HCT116 (cell line): ENCODE results near the gene CYP4F11. TPM values are rescaled to one million over a fixed set of nuclear protein-coding genes. Genes with fewer than 3 reads are reported as not detected.

Experiments
- ATAC-seq: fragments of 200-7000 bp; cut with Tn5 transposase; 2 replicates; pipeline ENCODE4 v1.9.1; 2020; ENCODE audit warnings: mild to moderate bottlenecking, moderate library complexity
- BruUV-seq: library from RNA; stranded (reverse); fragments of 400-500 nt; replicated peaks from 2 replicates; lab custom pipeline; 2021; lab: Mats Ljungman, UMichigan
- CTCF ChIA-PET: fragments of 300-600 bp; sonication (Branson Sonifier 250); formaldehyde crosslinking; loops from one replicate; lab custom pipeline; 2021; ENCODE audit warnings: antibody characterized with exemption; lab: Charles Lee
- POLR2A ChIA-PET: fragments of 300-600, 350-600 bp; sonication (Branson Sonifier 250); formaldehyde crosslinking; loops from one replicate; lab custom pipeline; 2021; ENCODE audit warnings: antibody characterized with exemption; lab: Charles Lee
- RAD21 ChIA-PET, 2 experiments: fragments of 300-600 bp; sonication (Branson Sonifier 250); formaldehyde crosslinking; loops; one replicate each; lab custom pipeline; 2023; ENCODE audit warnings: low total read pairs in 2 of 2; ENCODE audit not compliant: uncharacterized antibody in 2 of 2, unreplicated experiment in 2 of 2, low non-redundant PET in 1 of 2; lab: Charles Lee
- DNase-seq: peaks from one replicate; pipeline ENCODE4 v3.0.0-alpha.2; 2010; ENCODE audit warnings: low read depth, low spot score
- H2AFZ ChIP-seq: fragments of 200-600 bp; shearing (Covaris generic), sonication (generic); 2 replicates; pipeline ENCODE4 v1.6.1; 2017; ENCODE audit warnings: low read depth, mixed run types, mixed read lengths, antibody characterized with exemption, low read length; ENCODE audit not compliant: poor library complexity, severe bottlenecking
- H3K27ac ChIP-seq: 2 replicates; pipeline ENCODE4 v1.5.1; 2012; ENCODE audit warnings: low read depth, low read length
- H3K27me3 ChIP-seq: fragments of 200-600 bp; sonication (generic); 2 replicates; pipeline ENCODE4 v1.6.1; 2016; ENCODE audit warnings: mixed run types, low read length, mixed read lengths; ENCODE audit not compliant: insufficient read depth
- H3K36me3 ChIP-seq, 2 experiments: fragments of 200-500 bp in 1 of 2; fragments of 200-600 bp in 1 of 2; sonication (Bioruptor generic) in 1 of 2; sonication (generic) in 1 of 2; 2 replicates each; pipeline versions ENCODE4 v1.5.1 to v1.6.1; 2014 to 2016; ENCODE audit warnings: low read length in 2 of 2, inconsistent platforms in 1 of 2, mixed read lengths in 1 of 2, mixed run types in 1 of 2; ENCODE audit not compliant: insufficient read depth in 2 of 2, control insufficient read depth in 1 of 2
- H3K4me1 ChIP-seq, 2 experiments: fragments of 200-600 bp in 1 of 2; sonication (generic) in 1 of 2; 2 replicates each; pipeline versions ENCODE4 v1.5.1 to v1.6.1; 2012 to 2017; ENCODE audit warnings: low read length in 2 of 2, inconsistent platforms in 1 of 2, mild to moderate bottlenecking in 1 of 2, mixed read lengths in 1 of 2, mixed run types in 1 of 2, moderate library complexity in 1 of 2; ENCODE audit not compliant: insufficient read depth in 2 of 2, control insufficient read depth in 1 of 2
- H3K4me2 ChIP-seq: fragments of 200-600 bp; sonication (generic); 2 replicates; pipeline ENCODE4 v1.6.1; 2017; ENCODE audit warnings: mixed run types, low read length, mixed read lengths
- H3K4me3 ChIP-seq, 2 experiments: fragments of 200-600 bp in 1 of 2; sonication (generic) in 1 of 2; replicated peaks in 1 of 2; 2 replicates each; pipeline ENCODE4 v1.5.1; 2011 to 2016; ENCODE audit warnings: low read length in 2 of 2, control low read depth in 1 of 2, low read depth in 1 of 2, mild to moderate bottlenecking in 1 of 2, mixed read lengths in 1 of 2, mixed run types in 1 of 2
- H3K79me2 ChIP-seq: fragments of 200-600 bp; sonication (generic); 2 replicates; pipeline ENCODE4 v1.6.1; 2017; ENCODE audit warnings: mild to moderate bottlenecking, mixed run types, low read length, moderate library complexity, mixed read lengths; ENCODE audit not compliant: insufficient read depth
- H3K9ac ChIP-seq: fragments of 200-600 bp; sonication (generic); 2 replicates; pipeline ENCODE4 v1.6.1; 2016; ENCODE audit warnings: low read length, mixed read lengths
- H3K9me2 ChIP-seq: fragments of 200-600 bp; sonication (generic), shearing (Covaris generic); 2 replicates; pipeline ENCODE4 v1.6.1; 2017; ENCODE audit warnings: mixed run types, mild to moderate bottlenecking, moderate library complexity; ENCODE audit not compliant: insufficient read depth
- H3K9me3 ChIP-seq, 2 experiments: fragments of 200-500 bp in 1 of 2; fragments of 200-600 bp in 1 of 2; sonication (Bioruptor generic) in 1 of 2; sonication (generic) in 1 of 2; 2 replicates each; pipeline ENCODE4 v1.6.1; 2014 to 2017; ENCODE audit warnings: low read length in 2 of 2, mixed read lengths in 2 of 2, inconsistent platforms in 1 of 2, low read depth in 1 of 2, mild to moderate bottlenecking in 1 of 2, mixed run types in 1 of 2, moderate library complexity in 1 of 2; ENCODE audit not compliant: control insufficient read depth in 1 of 2, insufficient read depth in 1 of 2
- H4K20me1 ChIP-seq: fragments of 200-600 bp; sonication (generic), shearing (Covaris generic); 2 replicates; pipeline ENCODE4 v1.6.1; 2017; ENCODE audit warnings: mixed run types, mild to moderate bottlenecking, moderate library complexity; ENCODE audit not compliant: insufficient read depth
- CEBPB ChIP-seq: IDR thresholded peaks from 2 replicates; pipeline ENCODE4 v1.6.1; 2012; ENCODE audit warnings: low read depth
- EGR1 ChIP-seq: IDR thresholded peaks from 2 replicates; pipeline ENCODE4 v1.6.1; 2012; ENCODE audit warnings: low read depth
- ELF1 ChIP-seq: IDR thresholded peaks from 2 replicates; pipeline ENCODE4 v1.6.1; 2012; ENCODE audit warnings: low read depth, borderline replicate concordance
- EZH2 ChIP-seq: fragments of 200-600 bp; sonication (generic); IDR thresholded peaks from 2 replicates; pipeline ENCODE4 v1.6.1; 2017; ENCODE audit warnings: antibody characterized with exemption, mixed run types
- EZH2phosphoT487 ChIP-seq: fragments of 200-600 bp; IDR thresholded peaks from 2 replicates; pipeline ENCODE4 v1.6.1; 2018; ENCODE audit warnings: antibody characterized with exemption, borderline replicate concordance
- FOSL1 ChIP-seq: IDR thresholded peaks from 2 replicates; pipeline ENCODE4 v1.6.1; 2012; ENCODE audit warnings: low read depth
- JUND ChIP-seq: IDR thresholded peaks from 2 replicates; pipeline ENCODE4 v1.6.1; 2012
- POLR2A ChIP-seq: IDR thresholded peaks from 2 replicates; pipeline ENCODE4 v1.7.0; 2011; ENCODE audit warnings: borderline replicate concordance; ENCODE audit not compliant: insufficient read depth, insufficient read length; ENCODE audit errors: extremely low read depth
- RAD21 ChIP-seq: IDR thresholded peaks from 2 replicates; pipeline ENCODE4 v1.6.1; 2012; ENCODE audit warnings: low read depth, mild to moderate bottlenecking
- SRF ChIP-seq: IDR thresholded peaks from 2 replicates; pipeline ENCODE4 v1.6.1; 2012; ENCODE audit warnings: low read depth
- YY1 ChIP-seq: IDR thresholded peaks from 2 replicates; pipeline ENCODE4 v1.6.1; 2011; ENCODE audit warnings: low read length, low read depth, moderate library complexity, mild to moderate bottlenecking; ENCODE audit not compliant: insufficient replicate concordance; ENCODE audit errors: extremely low read depth
- ZNF274 ChIP-seq: fragments of 200-500 bp; sonication (Bioruptor generic); IDR thresholded peaks from 2 replicates; pipeline ENCODE4 v1.6.1; 2014; ENCODE audit warnings: mild to moderate bottlenecking, low read depth, low read length, inconsistent platforms
- intact Hi-C: fragments of 100-400 bp; cut with micrococcal nuclease; formaldehyde crosslinking; loops from 2 replicates; pipeline ENCODE4 v1.10.0; 2022
- total RNA-seq: library from RNA; stranded (reverse); gene quantifications from one replicate; pipeline ENCODE4 v1.2.1, GENCODE V29; 2021; ENCODE audit not compliant: unreplicated experiment
- TF ChIP-seq, protein P1 (sequence below), 3 experiments: fragments of 200-600 bp in 1 of 3; sonication (generic) in 1 of 3; IDR thresholded peaks in 2 of 3; conservative IDR thresholded peaks in 1 of 3; 2 replicates each; pipeline ENCODE4 v1.5.1; 2012 to 2017; ENCODE audit warnings: low read depth in 2 of 3, low read length in 2 of 3, antibody characterized with exemption in 1 of 3, borderline replicate concordance in 1 of 3, control low read depth in 1 of 3, mild to moderate bottlenecking in 1 of 3, mixed read lengths in 1 of 3, mixed run types in 1 of 3, moderate library complexity in 1 of 3; ENCODE audit not compliant: insufficient read depth in 1 of 3
- TF ChIP-seq, protein P2 (sequence below): IDR thresholded peaks from 2 replicates; pipeline ENCODE4 v1.6.1; 2011; ENCODE audit warnings: mild to moderate bottlenecking, low read length, moderate library complexity; ENCODE audit not compliant: insufficient replicate concordance; ENCODE audit errors: extremely low read depth
- TF ChIP-seq, protein P3 (sequence below): IDR thresholded peaks from 2 replicates; pipeline ENCODE4 v1.6.1; 2012

Gene CYP4F11
- total RNA-seq, 1 experiment from 2014 or later = 17.9 TPM

DNA sequence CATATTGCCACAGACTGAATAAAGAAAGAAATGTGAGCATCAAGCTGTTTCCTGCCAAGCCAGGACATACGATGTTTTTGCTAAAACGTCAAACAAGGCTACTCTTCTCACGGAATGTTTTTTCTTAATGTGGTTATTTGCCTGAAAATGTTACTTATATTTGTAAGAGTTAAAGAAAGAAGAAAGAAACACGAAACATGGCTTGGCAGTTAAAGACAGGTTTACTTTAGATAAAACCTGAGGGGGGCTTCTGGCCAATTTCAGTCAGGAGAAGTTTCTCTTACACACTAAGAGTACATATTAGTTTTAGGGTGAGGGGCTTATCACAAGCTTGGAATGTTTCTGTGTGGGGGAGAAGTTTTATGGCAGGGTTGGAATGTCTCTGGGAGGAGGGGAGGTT, 10.1 kb upstream of the CYP4F11 start:
- RAD21 ChIA-PET = no interaction called here
- no peaks in the 10 kb centered on the region for H3K27me3 ChIP-seq
- no peak overlapping the region for H3K27ac ChIP-seq
- no peaks in the 10 kb centered on the region for H3K36me3 ChIP-seq
- H2AFZ ChIP-seq = no peak overlapping the region
- H3K4me2 ChIP-seq = no peak overlapping the region
- DNase-seq = no peak
- H3K4me1 ChIP-seq = no peaks in the 10 kb centered on the region
- no peak overlapping the region for H3K9ac ChIP-seq
- POLR2A ChIA-PET = no interaction called here
- no peak overlapping the region for H3K4me3 ChIP-seq
- no peaks in the 10 kb centered on the region for H3K9me2 ChIP-seq
- intact Hi-C loops = no loop called here
- no peaks in the 10 kb centered on the region for H4K20me1 ChIP-seq
- H3K79me2 ChIP-seq = no peaks in the 10 kb centered on the region
- CTCF ChIA-PET = no interaction called here
- TF ChIP-seq CEBPB = no peak
- no peak for TF ChIP-seq JUND
- TF ChIP-seq, protein P1, sequence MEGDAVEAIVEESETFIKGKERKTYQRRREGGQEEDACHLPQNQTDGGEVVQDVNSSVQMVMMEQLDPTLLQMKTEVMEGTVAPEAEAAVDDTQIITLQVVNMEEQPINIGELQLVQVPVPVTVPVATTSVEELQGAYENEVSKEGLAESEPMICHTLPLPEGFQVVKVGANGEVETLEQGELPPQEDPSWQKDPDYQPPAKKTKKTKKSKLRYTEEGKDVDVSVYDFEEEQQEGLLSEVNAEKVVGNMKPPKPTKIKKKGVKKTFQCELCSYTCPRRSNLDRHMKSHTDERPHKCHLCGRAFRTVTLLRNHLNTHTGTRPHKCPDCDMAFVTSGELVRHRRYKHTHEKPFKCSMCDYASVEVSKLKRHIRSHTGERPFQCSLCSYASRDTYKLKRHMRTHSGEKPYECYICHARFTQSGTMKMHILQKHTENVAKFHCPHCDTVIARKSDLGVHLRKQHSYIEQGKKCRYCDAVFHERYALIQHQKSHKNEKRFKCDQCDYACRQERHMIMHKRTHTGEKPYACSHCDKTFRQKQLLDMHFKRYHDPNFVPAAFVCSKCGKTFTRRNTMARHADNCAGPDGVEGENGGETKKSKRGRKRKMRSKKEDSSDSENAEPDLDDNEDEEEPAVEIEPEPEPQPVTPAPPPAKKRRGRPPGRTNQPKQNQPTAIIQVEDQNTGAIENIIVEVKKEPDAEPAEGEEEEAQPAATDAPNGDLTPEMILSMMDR (IDR thresholded peaks at IDR 0.05 in 2 of 3, conservative IDR thresholded peaks at IDR 0.05 in 1 of 3; ENCODE audit: borderline replicate concordance in 1 of 3, insufficient read depth in 1 of 3, low read depth in 2 of 3, low read length in 2 of 3) = no peak
- no peak for TF ChIP-seq EZH2
- TF ChIP-seq POLR2A = no peak
- TF ChIP-seq, protein P2, sequence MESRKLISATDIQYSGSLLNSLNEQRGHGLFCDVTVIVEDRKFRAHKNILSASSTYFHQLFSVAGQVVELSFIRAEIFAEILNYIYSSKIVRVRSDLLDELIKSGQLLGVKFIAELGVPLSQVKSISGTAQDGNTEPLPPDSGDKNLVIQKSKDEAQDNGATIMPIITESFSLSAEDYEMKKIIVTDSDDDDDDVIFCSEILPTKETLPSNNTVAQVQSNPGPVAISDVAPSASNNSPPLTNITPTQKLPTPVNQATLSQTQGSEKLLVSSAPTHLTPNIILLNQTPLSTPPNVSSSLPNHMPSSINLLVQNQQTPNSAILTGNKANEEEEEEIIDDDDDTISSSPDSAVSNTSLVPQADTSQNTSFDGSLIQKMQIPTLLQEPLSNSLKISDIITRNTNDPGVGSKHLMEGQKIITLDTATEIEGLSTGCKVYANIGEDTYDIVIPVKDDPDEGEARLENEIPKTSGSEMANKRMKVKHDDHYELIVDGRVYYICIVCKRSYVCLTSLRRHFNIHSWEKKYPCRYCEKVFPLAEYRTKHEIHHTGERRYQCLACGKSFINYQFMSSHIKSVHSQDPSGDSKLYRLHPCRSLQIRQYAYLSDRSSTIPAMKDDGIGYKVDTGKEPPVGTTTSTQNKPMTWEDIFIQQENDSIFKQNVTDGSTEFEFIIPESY = no peak
- TF ChIP-seq, protein P3, sequence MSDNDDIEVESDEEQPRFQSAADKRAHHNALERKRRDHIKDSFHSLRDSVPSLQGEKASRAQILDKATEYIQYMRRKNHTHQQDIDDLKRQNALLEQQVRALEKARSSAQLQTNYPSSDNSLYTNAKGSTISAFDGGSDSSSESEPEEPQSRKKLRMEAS = no peak
- no peak for TF ChIP-seq EZH2phosphoT487
- no peak for TF ChIP-seq RAD21
- no peak for TF ChIP-seq SRF
- no peak for TF ChIP-seq YY1
- TF ChIP-seq FOSL1 = no peak
- TF ChIP-seq EGR1 = no peak
- no peak for TF ChIP-seq ZNF274
- no peak for TF ChIP-seq ELF1
- TF ChIP-seq, all 23 proteins: peak for 0
- no peak for ATAC-seq
- H3K9me3 ChIP-seq = peaks cover 5 to 13% of the 10 kb centered on the region in 2 experiments; a peak in 3 of 4 replicates
- no TSS peak for BruUV-seq
